Pancreas (tissue), 10 donors: ENCODE results near the gene MAX. TPM values are rescaled to one million over a fixed set of nuclear protein-coding genes. Genes with fewer than 3 reads are reported as not detected.

Experiments
- ATAC-seq, 4 donors: fragments of 200-7000 bp; cut with Tn5 transposase; one replicate each; pipeline versions ENCODE4 v1.8.0 to v1.9.1; 2020; ENCODE audit warnings: mild to moderate bottlenecking in 4 of 4, moderate library complexity in 4 of 4
- DNase-seq, 6 donors: peaks; one replicate each; pipeline ENCODE4 v3.0.0-alpha.2; 2020
- FAIRE-seq: peaks from 2 replicates; lab custom pipeline; 2012; peaks lifted over from hg19 to GRCh38; lab: Jason Lieb, UNC
- H3K27ac ChIP-seq, 4 donors: fragments of 200-600 bp; sonication (generic); 1 replicate in 3 of 4; 2 replicates in 1 of 4; pipeline versions ENCODE4 v1.5.0 to v1.8.0; 2020
- H3K27me3 ChIP-seq, 4 donors: fragments of 200-600 bp; one replicate each; pipeline ENCODE4 v1.8.0; 2021
- H3K36me3 ChIP-seq, 3 donors: fragments of 200-600 bp; sonication (generic) in 1 of 3; one replicate each; pipeline versions ENCODE4 v1.5.0 to v1.8.0; 2020 to 2021
- H3K4me1 ChIP-seq, 3 donors: fragments of 200-600 bp; one replicate each; pipeline ENCODE4 v1.8.0; 2021
- H3K4me3 ChIP-seq, 4 donors: fragments of 200-600 bp; sonication (generic) in 2 of 4; one replicate each; pipeline versions ENCODE4 v1.5.0 to v1.8.0; 2020 to 2021
- H3K9me3 ChIP-seq, 4 donors: fragments of 200-600 bp; one replicate each; pipeline ENCODE4 v1.8.0; 2021
- CTCF ChIP-seq, 4 donors: fragments of 200-600 bp; sonication (generic) in 3 of 4; IDR thresholded peaks; one replicate each; pipeline versions ENCODE4 v1.5.0 to v1.8.0; 2021; ENCODE audit warnings: antibody characterized with exemption in 4 of 4
- WGBS, 2 donors: extraction: QIAGEN DNeasy Blood & Tissue Kit; methylation state at CpG; one replicate each; pipeline ENCODE4 v1.1.7; 2013; 5-methylcytosine and 5-hydroxymethylcytosine counted together
- intact Hi-C, 3 donors: fragments of 100-400 bp; cut with DNase I; formaldehyde crosslinking; loops; one replicate each; pipeline versions ENCODE4 v1.11.1 to v1.14.2; 2022
- polyA plus RNA-seq, 2 donors: library from polyadenylated mRNA; stranded (reverse); fragments of 200-250 nt; gene quantifications; one replicate each; pipeline ENCODE4 v1.2.3, GENCODE V29; 2013
- total RNA-seq, 6 donors: library from RNA; stranded (reverse); fragmentation: NEBNext Ultra II Directional in 4 of 6; extraction: Animal tissue kit (Norgen Biotek cat#: 25700) in 4 of 6; gene quantifications; one replicate each; pipeline versions ENCODE4 v1.2.1 to v1.2.4, GENCODE V29; 2021 to 2023
- donor health status: healthy with polysubstance abuse.
- donor health status: DM: no; HTN: no; CAD: no; lungs with moderate emphysema.
- donor health status: DM: no; HTN: no; CAD: no.
- donor health status: control.
- donor health status: control.
- donor health status: Bipolar disorder and iron deficiency.
- donor health status: DM: yes; HTN: yes; CAD: no.
- donor health status: DM: no; HTN: no; CAD: no.
- donor health status: DM: no; HTN: no; CAD: no.
- donor health status: DM: yes; HTN: yes; CAD: no.

MAX gene
- total and polyA plus RNA-seq, 8 donors: 19.7 to 48.9 (median 34.5) TPM

- intact Hi-C loops: no loop called here
- H3K27me3 ChIP-seq: no peaks in the 10 kb centered on the region
- ATAC-seq (no peak), FAIRE-seq (no peak), DNase-seq (no peak)
- H3K36me3 ChIP-seq: no peaks in the 10 kb centered on the region
- no peaks in the 10 kb centered on the region for H3K4me1 ChIP-seq
- WGBS, 2 donors: 88 to 90% methylated on average over 8 of the region's 8 CpGs
- no peak overlapping the region for H3K27ac ChIP-seq
- H3K9me3 ChIP-seq: no peaks in the 10 kb centered on the region
- TF ChIP-seq CTCF (IDR thresholded peaks at IDR 0.05): no peak
- H3K4me3 ChIP-seq: no peak overlapping the region
Measured at GRCh38 chr14:65144170-65144569, 41.9 kb upstream of the MAX start.

GRCh38 chr14:65142914-65143625 is 40.8 kb upstream of the MAX start:
- Histone ChIP-seq H3K4me1 (no peaks in the 10 kb centered on the region), H3K27me3 (no peaks in the 10 kb centered on the region), H3K27ac (no peak overlapping the region), H3K36me3 (no peaks in the 10 kb centered on the region), H3K4me3 (no peak overlapping the region), H3K9me3 (no peaks in the 10 kb centered on the region)
- FAIRE-seq (no peak), ATAC-seq (no peak), DNase-seq (no peak)
- WGBS, 2 donors: 53 to 75% methylated on average over 8 of the region's 8 CpGs
- TF ChIP-seq CTCF (IDR thresholded peaks at IDR 0.05): no peak
- intact Hi-C loops: no loop called here

- 73 to 76% methylated on average over 4 of the region's 4 CpGs for WGBS, 2 donors
- no peaks in the 10 kb centered on the region for H3K4me1 ChIP-seq
- intact Hi-C loops: no loop called here
- no peak overlapping the region for H3K27ac ChIP-seq
- ATAC-seq: no peak
- H3K4me3 ChIP-seq: no peak overlapping the region
- TF ChIP-seq CTCF (IDR thresholded peaks at IDR 0.05): no peak
- no peak for FAIRE-seq
- DNase-seq: no peak
- H3K9me3 ChIP-seq: no peaks in the 10 kb centered on the region
- H3K36me3 ChIP-seq: no peaks in the 10 kb centered on the region
- no peaks in the 10 kb centered on the region for H3K27me3 ChIP-seq
Measured at GRCh38 chr14:65142429-65142828, 40.1 kb upstream of the MAX start.

- no peak for DNase-seq
- Histone ChIP-seq H3K9me3 (no peaks in the 10 kb centered on the region), H3K4me3 (no peak overlapping the region), H3K27ac (no peak overlapping the region), H3K4me1 (no peaks in the 10 kb centered on the region), H3K27me3 (no peaks in the 10 kb centered on the region), H3K36me3 (no peaks in the 10 kb centered on the region)
- intact Hi-C loops: no loop called here
- ATAC-seq: no peak
- no peak for TF ChIP-seq CTCF (IDR thresholded peaks at IDR 0.05)
- WGBS, 2 donors: 73 to 75% methylated on average over 5 of the region's 5 CpGs
- FAIRE-seq: no peak
Measured at GRCh38 chr14:65141523-65141922, 39.2 kb upstream of the MAX start.

GRCh38 chr14:65137648-65138307 is 35.5 kb upstream of the MAX start:
- Histone ChIP-seq H3K27ac (no peak overlapping the region), H3K4me3 (no peak overlapping the region), H3K4me1 (no peaks in the 10 kb centered on the region), H3K27me3 (no peaks in the 10 kb centered on the region), H3K9me3 (no peaks in the 10 kb centered on the region), H3K36me3 (no peaks in the 10 kb centered on the region)
- WGBS, 2 donors: 78 to 79% methylated on average over 9 of the region's 9 CpGs
- intact Hi-C loops: no loop called here
- TF ChIP-seq CTCF (IDR thresholded peaks at IDR 0.05): no peak
- no peak for DNase-seq
- FAIRE-seq: no peak
- peak in 1 of 4 donors; percentile 20 for ATAC-seq
